ENCODE measurements around the gene CERS6.

DNA sequence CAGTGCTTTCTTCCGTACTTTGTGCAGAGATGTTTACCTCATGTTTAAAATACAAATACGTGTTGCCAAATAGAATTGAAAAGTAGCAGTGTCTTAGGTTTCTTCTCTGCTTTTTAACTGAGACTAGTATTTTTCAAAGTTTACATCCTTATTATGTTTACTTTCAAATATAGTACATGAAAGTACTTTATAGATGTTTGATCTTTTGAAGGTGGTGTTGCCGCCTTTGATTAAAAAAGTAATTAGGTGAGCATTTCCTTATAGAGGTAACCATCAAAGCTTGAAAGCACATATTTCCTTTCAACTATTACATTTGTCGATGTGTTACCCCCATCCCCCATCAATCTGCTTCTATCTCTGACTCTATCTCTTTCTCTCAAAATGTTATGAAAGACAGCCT, 87.0 kb downstream of the CERS6 start:
- TF ChIP-seq, protein P1, sequence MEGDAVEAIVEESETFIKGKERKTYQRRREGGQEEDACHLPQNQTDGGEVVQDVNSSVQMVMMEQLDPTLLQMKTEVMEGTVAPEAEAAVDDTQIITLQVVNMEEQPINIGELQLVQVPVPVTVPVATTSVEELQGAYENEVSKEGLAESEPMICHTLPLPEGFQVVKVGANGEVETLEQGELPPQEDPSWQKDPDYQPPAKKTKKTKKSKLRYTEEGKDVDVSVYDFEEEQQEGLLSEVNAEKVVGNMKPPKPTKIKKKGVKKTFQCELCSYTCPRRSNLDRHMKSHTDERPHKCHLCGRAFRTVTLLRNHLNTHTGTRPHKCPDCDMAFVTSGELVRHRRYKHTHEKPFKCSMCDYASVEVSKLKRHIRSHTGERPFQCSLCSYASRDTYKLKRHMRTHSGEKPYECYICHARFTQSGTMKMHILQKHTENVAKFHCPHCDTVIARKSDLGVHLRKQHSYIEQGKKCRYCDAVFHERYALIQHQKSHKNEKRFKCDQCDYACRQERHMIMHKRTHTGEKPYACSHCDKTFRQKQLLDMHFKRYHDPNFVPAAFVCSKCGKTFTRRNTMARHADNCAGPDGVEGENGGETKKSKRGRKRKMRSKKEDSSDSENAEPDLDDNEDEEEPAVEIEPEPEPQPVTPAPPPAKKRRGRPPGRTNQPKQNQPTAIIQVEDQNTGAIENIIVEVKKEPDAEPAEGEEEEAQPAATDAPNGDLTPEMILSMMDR (IDR thresholded peaks at IDR 0.05), result no peak
- TF ChIP-seq POLR2A (IDR thresholded peaks at IDR 0.05), result no peak

Data from body of pancreas (tissue), 4 donors.